ENCODE data around the gene IRF7. TPM values are rescaled to one million over a fixed set of nuclear protein-coding genes. Genes with fewer than 3 reads are reported as not detected.
A peak's percentile ranks its signal among the peaks of the same experiment; 100 is the strongest.

Gene IRF7
- total and polyA plus RNA-seq, 9 of the 15 experiments (the other 6 are each of a cell fraction or from before 2014, with no cell fraction given): 0.27 to 7.6 (median 1.8) TPM

GRCh38 chr11:574632-575312 is 41.0 kb downstream of the IRF7 start:
- Histone ChIP-seq H3K36me3 (ENCODE audit: control insufficient read depth, insufficient read depth, low read length) (peaks cover 26% of the 10 kb centered on the region; the same call in 2 of the 3 replicates), H3K4me1 (replicated peaks in 1 of 2; ENCODE audit: control insufficient read depth in 2 of 2, insufficient read depth in 2 of 2, low read length in 2 of 2) (peaks cover 41 to 68% of the 10 kb centered on the region in 2 experiments), H3K4me3 (peak overlapping the region; percentile 66), H2AFZ (ENCODE audit: low read depth, low read length) (peak overlapping the region; percentile 87; the same call in 1 of the 2 replicates), H3K9me1 (ENCODE audit: control insufficient read depth, insufficient read depth, low read length) (peaks cover 5% of the 10 kb centered on the region), H3K9ac (ENCODE audit: insufficient read depth in 1 of 2, low read depth in 2 of 2, low read length in 2 of 2) (peak overlapping the region; percentile 61 to 91), H3K27me3 (ENCODE audit: control insufficient read depth in 2 of 2, insufficient read depth in 2 of 2, low read length in 2 of 2) (no peaks in the 10 kb centered on the region), H3K9me3 (replicated peaks; ENCODE audit: control insufficient read depth, insufficient read depth, low read depth, low read length) (no peaks in the 10 kb centered on the region), H3K4me2 (ENCODE audit: insufficient read depth, low read length) (peak overlapping the region; percentile 94), H3K27ac (ENCODE audit: extremely low read depth, low read depth, low read length) (peak overlapping the region; percentile 69; the same call in 1 of the 3 replicates), H3K79me2 (ENCODE audit: control insufficient read depth, insufficient read depth, low read length) (peaks cover 52% of the 10 kb centered on the region), H4K20me1 (replicated peaks; ENCODE audit: control insufficient read depth, insufficient read depth, low read length) (peaks cover 30% of the 10 kb centered on the region)
- intact Hi-C loops (cut with micrococcal nuclease) (no loop called here), in situ Hi-C loops (cut with MboI) (no loop called here)
- peak in 1 of 4 experiments; percentile 37 for DNase-seq (ENCODE audit: extremely low read depth in 1 of 4, low spot score in 3 of 4)
- BruUV-seq (replicated peaks): no TSS peak
- peak; percentile 5 for ATAC-seq
- no peak for FAIRE-seq
- TF ChIP-seq FOSL1 (tag; conservative IDR thresholded peaks at IDR 0.05) (no peak), FOXA1 (IDR thresholded peaks at IDR 0.05; ENCODE audit: borderline replicate concordance) (no peak), MAZ (CRISPR knock-in tag; conservative IDR thresholded peaks at IDR 0.05 in 1 of 2, IDR thresholded peaks at IDR 0.05 in 1 of 2) (0 out of 4 replicates have a peak, but pooled peaks of 1 of the 2 experiments have one; percentile 30), RBM22 (IDR thresholded peaks at IDR 0.05; ENCODE audit: low read depth, low read length, poor library complexity, severe bottlenecking) (no peak), RBM39 (optimal IDR thresholded peaks at IDR 0.05; ENCODE audit: low read depth, low read length) (no peak), GTF2E2 (tag; IDR thresholded peaks at IDR 0.05) (0 out of 2 replicates have a peak, but pooled peaks have one; percentile 8), HDAC6 (IDR thresholded peaks at IDR 0.05; ENCODE audit: low read depth, low read length) (no peak)
- CTCF ChIA-PET (ENCODE audit: low intra/inter-chr PET ratio): no interaction called here
- WGBS (ENCODE audit: insufficient coverage, low coverage, missing lambda C conversion rate): 13% methylated on average over 20 of the region's 25 CpGs
- POLR2A ChIA-PET: interaction anchor here (0.5 to 1.2 kb wide), 6 partner anchors 9 to 173 kb away, joined by 3 to 4 read pairs (median 3); no protein-coding TSS in a partner anchor
